HG02973 (cell line): ENCODE measurements around the gene CADPS2.

ENCODE experiments used
- ATAC-seq: cut with Tn5 transposase; IDR thresholded peaks from one replicate; pipeline ENCODE4 v1.9.1; 2021; ENCODE audit warnings: moderate library complexity; ENCODE audit not compliant: unreplicated experiment

CADPS2 gene

GRCh38 chr7:122327969-122328368 lies 558.3 kb downstream of the CADPS2 start:
- ATAC-seq: no peak

- no peak for ATAC-seq
Measured at GRCh38 chr7:122316467-122317388, 569.5 kb downstream of the CADPS2 start.

GRCh38 chr7:122315507-122316466 lies 570.5 kb downstream of the CADPS2 start:
- no peak for ATAC-seq

- no peak for ATAC-seq
Measured at GRCh38 chr7:122314284-122314683, 572.0 kb downstream of the CADPS2 start.

- ATAC-seq: no peak
Measured at GRCh38 chr7:122312789-122313188, 573.5 kb downstream of the CADPS2 start.

GRCh38 chr7:122311734-122312450 lies 574.4 kb downstream of the CADPS2 start:
- ATAC-seq: no peak

GRCh38 chr7:122311050-122311700 lies 575.1 kb downstream of the CADPS2 start:
- ATAC-seq: no peak

GRCh38 chr7:122310119-122311021 lies 575.9 kb downstream of the CADPS2 start:
- ATAC-seq: no peak

- ATAC-seq: no peak
Measured at GRCh38 chr7:122309421-122309820, 576.8 kb downstream of the CADPS2 start.

GRCh38 chr7:122307228-122307621 lies 579.0 kb downstream of the CADPS2 start:
- no peak for ATAC-seq

GRCh38 chr7:122306320-122307227 lies 579.7 kb downstream of the CADPS2 start:
- ATAC-seq: no peak

- no peak for ATAC-seq
Measured at GRCh38 chr7:122305475-122306319, 580.6 kb downstream of the CADPS2 start.

GRCh38 chr7:122304996-122305421 lies 581.3 kb downstream of the CADPS2 start:
- no peak for ATAC-seq

- no peak for ATAC-seq
Measured at GRCh38 chr7:122304319-122304975, 581.8 kb downstream of the CADPS2 start, which contains the start of gene FEZF1. Gene FEZF1, minus strand, starts transcription at chr7:122304750. Its CDS starts 313 bp downstream, at chr7:122304437.

- no peak for ATAC-seq
Measured at GRCh38 chr7:122303531-122304318, 582.5 kb downstream of the CADPS2 start.
